Epithelial cell of prostate (primary cell): ENCODE measurements around the gene PDE4B.
"Not testable (repeated sequence)": the region's sequence is repeated elsewhere in the genome, so short reads cannot be mapped to it uniquely, and the experiment has no call there.

Experiments used
- DNase-seq: peaks from one replicate; pipeline ENCODE4 v3.0.0-alpha.2; 2011; ENCODE audit warnings: low read depth, low spot score
- H3K27ac ChIP-seq: fragments of 450-650 bp; 2 replicates; pipeline ENCODE4 v1.5.1; 2017; ENCODE audit warnings: mild to moderate bottlenecking

PDE4B gene

DNA sequence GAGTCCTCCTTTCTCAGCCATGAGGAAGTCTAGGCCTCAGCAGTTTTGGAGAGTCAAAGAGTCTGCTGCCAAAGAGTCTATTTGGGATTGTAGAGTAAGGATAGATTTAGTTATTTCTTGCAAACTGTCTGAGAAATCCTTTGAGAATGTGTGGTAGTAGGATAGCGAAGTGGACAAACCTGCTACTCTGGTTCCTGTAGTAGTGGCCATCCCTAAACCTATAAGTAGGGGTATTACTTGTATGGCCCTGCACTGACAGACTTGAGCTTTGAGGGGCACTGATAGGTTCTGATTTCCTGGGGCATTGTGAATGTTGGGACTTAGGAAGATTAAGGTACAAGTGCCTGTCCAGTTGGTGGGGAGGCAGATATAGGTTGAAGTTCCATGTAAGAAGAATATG, 625.3 kb downstream of the PDE4B start:
- H3K27ac ChIP-seq: no peak overlapping the region

GRCh38 chr1:66420171-66420570, 627.5 kb downstream of the PDE4B start:
- H3K27ac ChIP-seq, DNase-seq: not testable (repeated sequence)

More for the DNA sequence above, 625.3 kb downstream of the PDE4B start:
- no peak for DNase-seq

DNA sequence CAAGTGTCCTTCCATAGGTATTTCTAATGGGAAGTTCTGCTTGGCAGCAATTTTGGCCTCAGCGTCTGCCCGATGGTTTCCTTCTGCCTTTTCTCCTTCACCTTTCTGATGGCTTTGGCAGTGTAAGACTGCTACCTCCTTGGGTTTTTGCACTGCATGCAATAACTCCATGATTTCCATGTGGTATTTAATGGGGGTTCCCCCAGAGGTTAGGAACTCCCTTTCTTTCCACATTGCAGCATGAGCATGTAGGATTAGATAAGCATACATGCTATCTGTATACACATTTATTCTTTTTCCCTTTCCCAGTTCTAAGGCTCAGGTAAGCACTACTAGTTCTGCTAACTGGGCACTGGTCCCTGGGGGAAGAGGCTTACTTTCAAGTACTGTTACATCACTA, 628.2 kb downstream of the PDE4B start:
- DNase-seq, H3K27ac ChIP-seq: not testable (repeated sequence)

GRCh38 chr1:66422804-66423203, 630.1 kb downstream of the PDE4B start:
- no peak overlapping the region for H3K27ac ChIP-seq
- DNase-seq: no peak
